Posterior cingulate gyrus (tissue), 11 donors: ENCODE measurements around the gene NCOA7.
"Not testable (repeated sequence)": the region's sequence is repeated elsewhere in the genome, so short reads cannot be mapped to it uniquely, and the experiment has no call there.

Experiments
- DNase-seq, 10 donors: peaks; one replicate each; pipeline versions ENCODE4 v3.0.0 to v3.0.0-alpha.2; 2020 to 2021; ENCODE audit warnings: mixed read lengths in 3 of 10
- intact Hi-C: fragments of 100-400 bp; cut with DNase I; formaldehyde crosslinking; loops from one replicate; pipeline ENCODE4 v1.15.1; 2023

The NCOA7 gene

DNA sequence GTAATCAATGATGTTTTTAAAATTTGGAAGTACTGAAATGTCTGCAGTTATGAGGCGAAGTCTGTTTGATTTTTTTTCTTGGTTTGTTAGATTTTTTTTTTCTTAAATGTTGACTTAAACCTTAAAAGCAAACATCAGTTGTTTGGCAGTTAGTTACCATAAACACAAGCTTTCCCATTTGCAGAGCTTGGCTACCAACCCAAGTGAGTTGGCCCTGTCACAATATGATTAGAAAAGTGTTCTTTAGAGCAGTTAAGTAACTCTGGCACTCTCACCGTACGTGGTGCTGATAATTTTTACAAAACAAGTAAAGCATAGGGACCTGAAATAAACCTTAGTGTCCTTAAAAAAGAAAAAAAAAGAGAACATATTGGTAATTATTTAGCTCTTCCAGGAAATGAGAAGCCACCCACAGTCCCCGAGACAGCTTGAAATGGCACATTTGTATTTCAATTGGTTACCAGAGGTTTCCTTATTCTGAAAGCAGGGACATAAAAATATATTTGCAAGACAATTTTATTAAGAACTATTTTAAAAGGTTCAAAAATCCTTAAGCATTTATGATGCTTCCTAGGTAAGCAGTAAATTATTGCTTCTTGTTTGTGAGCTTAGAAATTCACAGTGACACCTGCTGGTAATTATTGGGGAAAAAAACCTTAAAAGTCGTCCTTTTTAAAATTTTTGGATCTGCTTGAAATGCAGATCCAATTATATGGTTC, 37.4 kb upstream of the NCOA7 start:
- DNase-seq, result no peak
- intact Hi-C loops, result loop anchor here (5.0 kb wide), 2 partner anchors 171 to 441 kb away; no protein-coding TSS in a partner anchor

DNA sequence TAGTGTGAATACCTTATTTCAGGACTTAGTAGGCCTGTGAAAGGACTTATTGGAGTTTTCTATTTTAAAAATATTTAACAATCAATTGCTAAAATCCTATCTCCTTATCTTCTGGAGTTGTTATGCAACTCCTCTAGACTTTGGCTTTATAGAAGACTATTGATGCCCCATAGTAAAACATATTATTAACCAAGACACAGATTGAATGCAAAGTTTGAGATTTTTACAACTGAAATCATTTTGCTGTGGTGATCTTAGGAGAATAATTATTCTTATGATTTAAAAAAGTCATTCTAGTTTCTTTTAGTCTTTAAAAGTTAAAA, 36.9 kb upstream of the NCOA7 start:
- no peak for DNase-seq
- intact Hi-C loops, result loop anchor here (5.0 kb wide), 2 partner anchors 172 to 442 kb away; no protein-coding TSS in a partner anchor

DNA sequence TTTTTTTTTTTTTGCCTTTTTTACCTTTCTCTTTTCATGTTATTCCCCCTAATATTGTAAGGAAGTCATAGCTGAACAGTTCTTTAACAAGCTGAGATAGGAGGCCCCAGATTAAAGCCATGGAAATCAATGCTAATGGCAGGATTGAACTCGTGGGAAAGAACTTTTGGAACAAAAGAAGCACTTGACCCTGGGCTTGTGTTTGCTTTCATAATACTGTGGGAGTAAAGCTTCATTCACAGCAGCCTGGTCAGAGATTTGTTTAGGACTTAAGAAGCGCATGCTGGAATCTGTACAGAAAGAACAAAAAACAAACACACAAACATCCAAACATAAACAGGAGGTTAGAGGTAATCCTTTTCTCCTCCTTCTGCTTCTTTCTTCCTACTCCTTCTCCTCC, 36.2 kb upstream of the NCOA7 start:
- DNase-seq, result no peak
- intact Hi-C loops, result loop anchor here (5.0 kb wide), 2 partner anchors 172 to 442 kb away; no protein-coding TSS in a partner anchor

DNA sequence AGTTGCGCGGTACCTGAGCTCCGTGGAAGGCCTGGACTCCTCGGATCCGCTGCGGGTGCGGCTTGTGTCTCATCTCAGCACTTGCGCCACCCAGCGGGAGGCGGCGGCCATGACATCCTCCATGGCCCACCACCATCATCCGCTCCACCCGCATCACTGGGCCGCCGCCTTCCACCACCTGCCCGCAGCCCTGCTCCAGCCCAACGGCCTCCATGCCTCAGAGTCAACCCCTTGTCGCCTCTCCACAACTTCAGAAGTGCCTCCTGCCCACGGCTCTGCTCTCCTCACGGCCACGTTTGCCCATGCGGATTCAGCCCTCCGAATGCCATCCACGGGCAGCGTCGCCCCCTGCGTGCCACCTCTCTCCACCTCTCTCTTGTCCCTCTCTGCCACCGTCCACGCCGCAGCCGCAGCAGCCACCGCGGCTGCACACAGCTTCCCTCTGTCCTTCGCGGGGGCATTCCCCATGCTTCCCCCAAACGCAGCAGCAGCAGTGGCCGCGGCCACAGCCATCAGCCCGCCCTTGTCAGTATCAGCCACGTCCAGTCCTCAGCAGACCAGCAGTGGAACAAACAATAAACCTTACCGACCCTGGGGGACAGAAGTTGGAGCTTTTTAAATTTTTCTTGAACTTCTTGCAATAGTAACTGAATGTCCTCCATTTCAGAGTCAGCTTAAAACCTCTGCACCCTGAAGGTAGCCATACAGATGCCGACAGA, 31.4 kb upstream of the NCOA7 start:
- intact Hi-C loops, result no loop called here
- DNase-seq, result peak in 1 of 10 donors; percentile 76

DNA sequence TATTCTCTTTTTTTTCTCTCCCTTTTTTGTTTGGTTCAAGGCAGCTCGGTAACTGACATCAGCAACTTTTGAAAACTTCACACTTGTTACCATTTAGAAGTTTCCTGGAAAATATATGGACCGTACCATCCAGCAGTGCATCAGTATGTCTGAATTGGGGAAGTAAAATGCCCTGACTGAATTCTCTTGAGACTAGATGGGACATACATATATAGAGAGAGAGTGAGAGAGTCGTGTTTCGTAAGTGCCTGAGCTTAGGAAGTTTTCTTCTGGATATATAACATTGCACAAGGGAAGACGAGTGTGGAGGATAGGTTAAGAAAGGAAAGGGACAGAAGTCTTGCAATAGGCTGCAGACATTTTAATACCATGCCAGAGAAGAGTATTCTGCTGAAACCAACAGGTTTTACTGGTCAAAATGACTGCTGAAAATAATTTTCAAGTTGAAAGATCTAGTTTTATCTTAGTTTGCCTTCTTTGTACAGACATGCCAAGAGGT, 30.8 kb upstream of the NCOA7 start:
- intact Hi-C loops, result loop anchor here (10.0 kb wide), 1 partner anchor 245 kb away; no protein-coding TSS in a partner anchor
- DNase-seq, result no peak

DNA sequence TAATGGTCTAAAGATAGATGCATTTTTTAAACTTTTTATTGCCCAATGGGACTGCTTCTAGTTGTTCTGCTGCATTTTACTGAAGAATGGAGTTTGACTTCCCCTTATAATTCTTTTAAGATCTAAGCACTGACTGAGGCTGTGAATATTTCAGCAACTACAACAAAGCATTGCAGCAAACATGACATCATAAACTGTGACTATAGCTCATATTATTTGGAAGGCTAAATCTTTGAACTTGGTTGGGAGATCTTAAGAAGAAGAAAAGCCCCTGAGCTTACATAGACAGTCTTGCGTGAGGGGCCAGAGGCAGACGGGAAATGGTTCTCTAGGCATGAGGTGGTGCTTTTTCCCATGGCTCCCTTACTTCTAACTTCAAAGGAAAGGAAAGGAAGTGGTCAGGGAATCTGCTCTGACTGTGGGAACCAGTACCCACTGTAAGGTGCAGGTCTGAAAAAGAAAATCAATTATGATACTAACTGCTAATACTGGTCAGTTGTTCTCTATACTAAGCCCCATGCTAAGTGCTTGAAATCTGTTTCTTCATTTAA, 26.6 kb upstream of the NCOA7 start:
- no peak for DNase-seq
- intact Hi-C loops, result loop anchor here (10.0 kb wide), 1 partner anchor 249 kb away; no protein-coding TSS in a partner anchor

DNA sequence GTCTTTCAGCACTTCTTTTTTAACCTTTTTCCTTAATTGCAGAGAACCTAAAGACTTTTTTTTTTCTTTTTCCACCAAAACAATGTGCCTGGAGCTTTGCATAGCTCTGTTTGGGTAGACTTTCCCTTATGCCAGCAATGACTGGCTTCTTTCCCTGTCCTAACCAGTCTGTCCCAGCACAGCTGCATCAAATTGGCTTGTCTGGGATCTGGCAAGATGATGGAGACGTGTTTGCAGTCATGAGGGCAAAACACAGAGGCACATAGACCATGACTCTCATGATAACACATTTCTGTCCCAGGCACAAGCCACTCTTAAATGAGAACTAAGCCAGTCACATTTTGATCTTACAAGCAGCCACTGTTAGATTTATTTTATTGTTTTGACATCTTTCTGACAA, 24.8 kb upstream of the NCOA7 start:
- intact Hi-C loops, result loop anchor here (10.0 kb wide), 1 partner anchor 251 kb away; no protein-coding TSS in a partner anchor
- peak in 1 of 10 donors; percentile 67 for DNase-seq

DNA sequence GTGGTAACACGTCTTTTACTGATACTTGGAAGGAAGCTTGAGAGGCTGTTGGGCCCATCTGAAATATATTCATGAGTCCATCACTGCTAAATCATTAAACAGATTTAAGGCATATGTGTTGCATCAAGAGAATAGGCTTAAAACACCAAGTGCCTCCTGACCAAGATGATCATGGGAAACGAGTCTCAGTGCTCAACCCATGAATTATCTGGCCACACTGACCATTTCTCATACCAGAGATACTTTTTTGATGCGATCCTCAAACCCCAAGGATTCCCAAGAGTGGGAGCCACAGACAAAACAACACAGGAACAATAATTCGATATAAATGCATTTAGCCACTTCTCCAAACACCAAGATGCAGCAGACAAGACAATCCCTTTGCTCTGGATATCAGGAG, 24.1 kb upstream of the NCOA7 start:
- intact Hi-C loops, result loop anchor here (10.0 kb wide), 1 partner anchor 252 kb away; no protein-coding TSS in a partner anchor
- no peak for DNase-seq

DNA sequence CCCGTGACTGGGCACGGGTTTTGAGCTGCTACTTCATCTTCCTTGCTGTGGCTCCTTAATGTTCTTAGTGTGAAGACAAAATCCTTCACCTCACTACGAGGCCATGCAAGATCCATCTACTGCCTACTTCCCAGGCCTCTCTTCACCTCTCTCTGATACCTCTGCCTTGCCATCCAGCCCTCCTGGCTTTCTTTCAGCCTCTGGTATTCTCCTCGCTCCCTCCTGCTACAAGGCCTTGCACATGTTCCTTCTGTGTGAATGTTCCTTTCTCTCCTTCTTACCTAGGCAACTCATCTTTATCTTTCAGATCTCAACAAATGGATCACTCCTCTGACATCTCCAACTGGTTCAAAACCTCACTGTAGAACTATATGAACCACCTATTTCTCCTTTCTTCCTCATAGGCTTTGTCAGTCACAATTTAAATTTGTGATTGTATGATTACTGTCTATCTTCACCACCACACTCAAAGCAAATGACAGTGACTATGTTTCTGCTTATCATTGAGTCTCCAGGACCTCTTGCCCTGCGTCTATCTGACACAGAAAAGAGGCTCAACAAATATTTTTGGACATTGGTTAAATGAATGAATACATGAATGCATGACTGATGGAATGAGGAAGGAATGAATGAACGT, 21.5 kb upstream of the NCOA7 start:
- no peak for DNase-seq
- intact Hi-C loops, result loop anchor here (1.0 to 10.0 kb wide), 2 partner anchors 254 to 455 kb away; no protein-coding TSS in a partner anchor

DNA sequence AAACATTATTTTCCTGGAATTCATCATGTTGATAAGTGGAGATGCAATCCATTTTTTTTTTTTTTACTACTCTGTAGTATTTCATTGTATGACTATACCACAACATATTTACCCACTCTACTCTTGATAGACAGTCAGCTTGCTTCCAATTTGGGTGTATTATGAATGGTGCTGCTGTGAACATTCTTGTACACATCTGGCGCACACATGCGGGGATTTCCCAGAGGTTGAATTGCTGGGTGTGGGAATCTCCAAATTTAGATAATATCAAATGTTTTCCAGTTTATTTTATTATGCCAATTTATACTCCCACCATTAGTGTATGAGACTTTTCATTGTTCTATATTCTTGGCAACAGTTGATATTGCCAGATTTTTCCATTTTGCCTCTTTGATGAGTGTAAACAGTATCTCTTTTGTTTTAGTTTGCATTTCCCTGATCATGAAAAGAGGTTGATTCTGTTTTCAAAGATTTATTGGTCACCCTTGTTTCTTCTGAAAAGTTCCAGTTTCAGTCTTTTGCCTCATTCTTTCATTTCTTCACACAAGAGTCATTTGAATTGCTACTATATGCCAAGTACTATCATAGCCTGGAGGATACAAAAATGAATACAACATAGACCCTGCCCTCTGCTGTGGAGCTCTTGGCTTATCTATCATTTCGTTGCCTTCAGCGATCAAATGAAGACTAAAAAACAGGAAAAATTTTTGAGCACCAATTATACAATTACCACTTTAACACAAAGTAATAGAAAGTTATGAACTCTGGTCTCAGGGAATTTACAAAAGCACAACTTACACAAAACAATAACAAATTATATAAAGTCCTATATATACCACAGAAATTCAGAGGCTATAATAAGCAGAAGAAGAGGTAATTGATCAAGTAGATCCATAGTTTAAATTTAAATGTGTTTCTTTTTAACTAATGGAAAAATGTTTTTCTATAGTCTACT, 17.1 kb upstream of the NCOA7 start:
- intact Hi-C loops, result no loop called here
- DNase-seq, result no peak

DNA sequence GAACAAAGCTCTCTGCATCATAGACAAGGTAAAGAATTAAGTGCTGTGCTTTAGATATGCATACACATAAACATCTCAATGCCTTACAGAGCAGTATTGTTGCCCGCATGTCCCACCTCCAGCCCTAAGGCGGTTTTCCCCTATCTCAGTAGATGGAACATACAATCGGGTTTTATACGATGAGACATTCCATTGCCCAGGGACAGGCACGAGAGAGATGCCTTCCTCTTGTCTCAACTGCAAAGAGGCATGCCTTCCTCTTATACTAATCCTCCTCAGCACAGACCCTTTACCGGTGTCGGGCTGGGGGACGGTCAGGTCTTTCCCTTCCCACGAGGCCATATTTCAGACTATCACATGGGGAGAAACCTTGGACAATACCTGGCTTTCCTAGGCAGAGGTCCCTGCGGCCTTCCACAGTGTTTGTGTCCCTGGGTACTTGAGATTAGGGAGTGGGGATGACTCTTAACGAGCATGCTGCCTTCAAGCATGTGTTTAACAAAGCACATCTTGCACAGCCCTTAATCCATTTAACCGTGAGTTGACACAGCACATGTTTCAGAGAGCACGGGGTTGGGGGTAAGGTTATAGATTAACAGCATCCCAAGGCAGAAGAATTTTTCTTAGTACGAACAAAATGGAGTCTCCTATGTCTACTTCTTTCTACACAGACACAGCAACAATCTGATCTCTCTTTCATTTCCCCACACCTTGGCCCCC, 14.5 kb upstream of the NCOA7 start:
- DNase-seq, intact Hi-C loops: not testable (repeated sequence)

DNA sequence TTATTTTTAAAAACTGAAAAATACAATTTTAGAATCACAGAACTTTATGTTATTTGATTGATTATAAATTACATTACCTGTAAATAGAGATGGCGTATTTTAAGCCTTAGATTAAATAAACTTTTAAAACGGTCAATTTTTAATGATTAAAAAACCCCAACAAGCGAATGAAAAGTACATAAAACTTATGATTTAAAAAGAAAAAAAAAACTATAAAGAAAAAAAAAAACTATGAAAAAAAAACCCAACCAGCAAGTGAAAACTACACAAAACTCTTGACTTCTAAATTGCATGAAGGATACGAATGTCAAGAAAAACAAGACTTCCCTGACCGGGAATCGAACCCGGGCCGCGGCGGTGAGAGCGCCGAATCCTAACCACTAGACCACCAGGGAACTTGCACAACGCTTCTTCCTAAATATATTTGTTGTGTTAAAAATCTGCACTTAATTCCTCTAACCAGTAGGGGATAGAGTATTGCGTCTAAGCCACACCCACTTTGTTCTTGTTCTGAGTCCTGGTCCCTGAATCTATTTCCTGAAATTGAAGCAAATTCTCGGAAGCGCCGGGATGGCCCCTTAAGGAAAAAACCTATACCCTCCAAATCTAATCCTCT, 10.7 kb upstream of the NCOA7 start:
- DNase-seq, result peak; percentile 74 to 98 (median 82)
- intact Hi-C loops, result loop anchor here (2.0 kb wide), 2 partner anchors 177 to 195 kb away; partner anchors contain the start of gene HINT3

DNA sequence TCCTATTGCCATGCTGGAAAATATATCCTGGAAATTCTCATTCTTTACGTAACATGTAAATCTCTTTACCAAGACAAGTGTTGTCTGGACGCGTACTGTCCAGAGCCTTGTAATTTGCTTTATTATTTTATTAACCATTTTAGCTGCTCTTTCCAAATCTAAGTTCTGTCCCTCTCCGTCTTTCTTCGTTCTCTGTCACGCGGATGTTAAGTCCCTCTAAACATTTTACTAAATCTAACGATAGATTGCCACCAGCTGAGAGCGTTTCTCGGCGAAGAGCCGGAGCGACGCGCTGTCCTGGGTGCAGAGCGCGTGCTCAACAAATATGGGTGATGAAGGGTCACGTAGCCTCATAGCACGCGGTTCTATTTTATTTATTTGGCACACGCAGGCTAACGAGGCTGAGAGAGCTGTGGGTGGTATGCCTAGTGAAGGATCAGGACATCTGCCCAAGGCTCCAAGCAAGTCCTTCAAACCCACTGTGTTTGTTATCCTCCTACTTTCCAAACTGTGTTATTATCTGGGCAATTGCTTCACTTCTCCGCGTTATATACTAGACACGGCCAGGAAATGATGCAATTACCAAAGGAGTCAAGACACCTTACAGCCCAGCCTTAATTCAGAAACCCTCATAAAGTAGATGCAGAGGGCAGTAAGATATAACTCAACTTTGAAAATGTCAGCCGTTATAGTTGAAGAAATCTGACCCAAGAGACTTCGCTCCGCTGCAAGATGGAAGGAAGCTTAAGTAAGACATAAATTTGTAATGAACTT, 10.0 kb upstream of the NCOA7 start:
- peak in 6 of 10 donors; percentile 30 to 91 (median 52) for DNase-seq
- intact Hi-C loops, result loop anchor here (2.0 kb wide), 2 partner anchors 176 to 194 kb away; partner anchors contain the start of gene HINT3

DNA sequence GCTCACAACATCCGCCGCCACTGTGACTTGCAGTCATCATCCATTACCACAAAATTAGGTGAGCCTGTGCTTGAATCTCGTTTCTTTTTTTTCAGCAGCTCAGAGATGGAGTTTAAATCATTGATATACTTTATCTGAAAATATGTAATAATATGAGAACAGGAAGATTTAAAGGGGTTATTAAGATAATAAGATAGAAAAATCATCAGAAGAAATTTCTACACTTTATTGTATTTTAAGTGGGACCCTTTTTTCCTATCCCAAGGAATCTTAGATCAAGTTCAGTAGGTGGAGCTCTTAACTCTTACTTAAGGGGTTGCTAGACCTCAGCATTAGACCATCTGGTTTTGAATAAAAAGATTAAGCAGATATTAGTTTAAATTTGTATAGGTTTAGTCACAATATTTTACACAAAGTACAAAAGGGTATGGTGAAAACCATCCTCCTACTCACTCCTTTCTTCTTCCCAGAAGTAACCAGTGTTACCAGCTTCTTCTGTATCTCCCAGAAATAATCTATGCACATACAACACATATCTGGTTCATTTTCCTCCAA, 9.4 kb upstream of the NCOA7 start:
- DNase-seq, result no peak
- intact Hi-C loops, result loop anchor here (2.0 kb wide), 2 partner anchors 175 to 193 kb away; partner anchors contain the start of gene HINT3

DNA sequence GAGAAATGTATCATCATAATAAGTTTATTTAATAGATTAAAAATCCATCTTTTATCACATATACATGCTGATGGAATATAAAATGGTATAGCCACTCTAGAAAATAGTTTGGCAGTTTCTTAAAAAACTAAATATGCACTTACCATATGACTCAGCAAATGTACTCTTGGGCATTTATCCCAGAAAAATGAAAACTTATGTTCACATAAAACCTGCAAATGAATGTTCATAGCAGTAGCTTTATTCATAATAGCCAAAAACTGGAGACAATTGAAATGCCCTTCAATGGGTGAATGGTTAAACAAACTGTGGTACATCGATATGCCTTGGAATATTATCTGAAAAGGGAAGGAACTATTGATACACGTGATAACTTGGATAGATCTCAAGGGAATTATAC, 6.4 kb upstream of the NCOA7 start:
- intact Hi-C loops, result no loop called here
- DNase-seq, result no peak

DNA sequence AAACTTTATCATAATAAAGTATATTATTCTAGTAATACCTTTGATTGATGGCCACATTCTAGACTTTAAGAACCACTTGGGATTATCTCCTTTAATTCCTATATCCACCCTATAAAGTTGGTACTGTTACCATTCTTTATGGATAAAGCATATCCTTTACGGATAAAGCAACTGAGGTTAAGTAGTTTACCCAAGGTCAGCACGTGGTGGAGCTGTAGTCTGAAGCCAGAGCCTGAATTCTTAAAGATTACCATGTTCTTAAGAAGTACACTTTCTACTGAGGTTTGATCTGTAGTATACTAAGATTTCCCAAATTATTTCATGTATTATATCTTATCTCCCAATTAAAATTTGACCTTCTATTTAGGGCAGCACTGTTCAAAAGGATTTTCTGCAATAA, 3.0 kb upstream of the NCOA7 start:
- DNase-seq, result no peak
- intact Hi-C loops, result no loop called here

DNA sequence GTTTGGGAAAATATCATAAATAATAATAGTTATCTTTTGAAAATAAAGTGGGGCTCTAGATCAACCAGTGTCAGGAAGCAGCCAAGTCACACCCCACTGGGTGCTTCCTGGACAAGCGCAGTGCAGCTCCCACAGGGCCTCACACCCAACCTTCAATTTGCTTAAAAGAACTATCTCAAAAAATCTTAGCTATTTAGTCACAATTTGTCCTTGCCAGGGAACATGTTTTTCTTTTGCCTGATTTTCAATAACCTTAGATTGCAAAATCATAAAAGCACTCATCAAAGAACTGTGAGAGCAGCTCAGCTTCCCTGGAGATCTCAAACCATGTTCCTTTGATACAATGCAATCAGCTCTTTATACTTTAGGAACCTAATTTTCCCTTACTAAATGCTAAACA, 1.6 kb upstream of the NCOA7 start:
- DNase-seq, result no peak
- intact Hi-C loops, result no loop called here
